Measurements from ENCODE around the gene CARS1. TPM values are rescaled to one million over a fixed set of nuclear protein-coding genes. Genes with fewer than 3 reads are reported as not detected.
"Not testable (repeated sequence)": the region's sequence is repeated elsewhere in the genome, so short reads cannot be mapped to it uniquely, and the experiment has no call there.

Gene CARS1
- total RNA-seq, 4 donors from 2014 or later, result 37.0 to 61.3 (median 52.3) TPM

DNA sequence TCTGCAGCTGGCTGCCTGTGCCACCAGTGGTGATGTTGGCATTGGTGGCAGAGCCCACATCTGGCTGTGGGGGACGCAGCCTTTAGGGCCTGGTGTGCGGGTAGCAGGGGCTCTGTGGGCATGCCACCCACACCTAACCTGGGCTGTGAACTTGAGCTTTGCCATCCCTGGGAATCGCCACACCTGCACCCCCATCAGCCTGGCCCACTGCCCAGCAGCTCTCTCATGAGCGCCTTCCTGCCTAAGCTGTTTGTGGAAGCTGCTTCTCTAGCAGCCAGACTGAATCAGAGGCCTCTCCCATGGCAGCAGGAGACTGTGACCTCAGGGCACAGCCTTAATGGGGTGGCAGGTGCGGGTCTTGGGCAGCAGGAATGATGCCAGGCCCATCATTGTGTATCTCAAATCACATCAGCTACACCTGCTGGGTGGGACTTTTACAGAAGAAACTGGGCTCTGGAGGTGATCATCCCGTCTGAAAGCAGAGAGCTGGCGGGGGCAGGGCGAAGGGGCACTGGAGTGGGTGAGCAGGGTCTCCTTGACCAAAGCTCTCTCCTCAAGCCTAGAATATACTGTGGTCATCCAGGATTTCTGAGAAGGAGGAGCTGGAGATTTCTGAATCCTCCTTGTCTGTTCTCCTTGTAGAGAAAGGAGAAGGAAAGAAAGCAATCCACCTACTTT, 17.8 kb upstream of the CARS1 start:
- Histone ChIP-seq H3K27ac (no peak overlapping the region), H3K36me3 (no peaks in the 10 kb centered on the region), H3K27me3 (no peaks in the 10 kb centered on the region), H3K4me1 (no peaks in the 10 kb centered on the region), H3K4me3 (no peak overlapping the region), H3K9me3 (no peaks in the 10 kb centered on the region)
- intact Hi-C loops (cut with DNase I; ENCODE audit: low total_unique reads), result no loop called here
- TF ChIP-seq POLR2A (IDR thresholded peaks at IDR 0.05) (no peak), CTCF (IDR thresholded peaks at IDR 0.05) (no peak), POLR2AphosphoS5 (IDR thresholded peaks at IDR 0.05) (no peak), EP300 (IDR thresholded peaks at IDR 0.05; ENCODE audit: low read depth) (no peak)
- 55% methylated on average over 6 of the region's 8 CpGs; no CpG with 5 or more reads in 1 of the 2 donors for WGBS, 2 donors (ENCODE audit: low coverage in 1 of 2)
- peak; percentile 48 for DNase-seq
- in situ Hi-C loops (cut with MboI; ENCODE audit: low pct_ligation_motif_present in 1 of 4, low pct_unique_long_range_greater_than_20kb in 1 of 4, low sequenced_read_pairs in 3 of 4), result loop anchor here in 1 of 4 donors (25.0 kb wide), 1 partner anchor 538 kb away; no protein-coding TSS in a partner anchor

DNA sequence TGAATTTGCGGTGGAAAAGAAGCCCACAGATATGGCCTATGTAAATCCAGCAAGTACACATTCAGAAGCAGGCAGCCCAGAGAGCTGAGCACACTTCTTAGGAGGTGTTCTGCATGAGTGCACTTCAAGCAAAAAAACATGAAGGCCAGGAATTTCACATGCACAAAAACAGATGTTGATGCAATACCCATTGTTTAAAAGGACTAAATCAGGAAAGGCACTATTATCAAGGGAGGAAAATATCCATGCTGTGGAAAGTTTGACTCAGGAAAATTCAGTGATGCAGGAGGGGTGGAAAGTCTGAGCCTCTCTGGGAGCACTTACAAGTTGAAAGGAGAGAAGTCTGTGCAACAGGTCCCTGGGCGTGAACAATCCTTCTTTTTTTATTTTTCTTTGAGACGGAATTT, 15.8 kb upstream of the CARS1 start:
- no peaks in the 10 kb centered on the region for H3K36me3 ChIP-seq
- 82% methylated on average over 3 of the region's 3 CpGs; no CpG with 5 or more reads in 1 of the 2 donors for WGBS, 2 donors (ENCODE audit: low coverage in 1 of 2)
- in situ Hi-C loops (cut with MboI; ENCODE audit: low pct_ligation_motif_present in 1 of 4, low pct_unique_long_range_greater_than_20kb in 1 of 4, low sequenced_read_pairs in 3 of 4), result no loop called here

DNA sequence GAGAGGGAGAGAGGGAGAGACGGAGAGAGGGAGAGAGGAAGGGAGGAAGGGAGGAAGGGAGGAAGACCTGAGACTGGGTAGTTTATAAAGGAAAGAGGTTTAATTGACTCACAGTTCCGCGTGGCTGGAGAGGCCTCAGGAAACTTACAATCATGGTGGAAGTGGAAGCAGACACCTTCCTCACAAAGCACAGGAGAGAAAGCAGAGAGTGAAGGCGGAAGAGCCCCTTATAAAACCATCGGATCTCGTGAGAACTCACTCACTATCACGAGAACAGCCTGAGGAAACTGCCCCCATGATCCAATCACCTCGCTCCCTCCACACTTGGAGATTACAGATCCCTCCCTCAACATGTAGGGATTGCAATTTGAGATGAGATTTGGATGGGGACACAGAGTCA, 12.2 kb upstream of the CARS1 start:
- Histone ChIP-seq H3K27me3 (no peaks in the 10 kb centered on the region), H3K4me1 (no peaks in the 10 kb centered on the region), H3K27ac (no peak overlapping the region), H3K4me3 (no peak overlapping the region), H3K9me3 (no peaks in the 10 kb centered on the region), H3K36me3 (no peaks in the 10 kb centered on the region)
- 80 to 85% methylated on average over 1 to 7 of the region's 8 CpGs for WGBS, 2 donors (ENCODE audit: low coverage in 1 of 2)
- DNase-seq, result no peak
- no peak for TF ChIP-seq POLR2A (IDR thresholded peaks at IDR 0.05)
- no peak for TF ChIP-seq CTCF (IDR thresholded peaks at IDR 0.05)
- TF ChIP-seq POLR2AphosphoS5 (IDR thresholded peaks at IDR 0.05), result no peak
- no peak for TF ChIP-seq EP300 (IDR thresholded peaks at IDR 0.05; ENCODE audit: low read depth)
- in situ Hi-C loops (cut with MboI; ENCODE audit: low pct_ligation_motif_present in 1 of 4, low pct_unique_long_range_greater_than_20kb in 1 of 4, low sequenced_read_pairs in 3 of 4) (no loop called here), intact Hi-C loops (cut with DNase I; ENCODE audit: low total_unique reads) (no loop called here)

More for the DNA sequence above, 15.8 kb upstream of the CARS1 start:
- Histone ChIP-seq H3K27me3 (no peaks in the 10 kb centered on the region), H3K9me3 (no peaks in the 10 kb centered on the region), H3K4me1 (no peaks in the 10 kb centered on the region), H3K4me3 (no peak overlapping the region), H3K27ac (no peak overlapping the region)
- intact Hi-C loops (cut with DNase I; ENCODE audit: low total_unique reads), result loop anchor here (1.0 kb wide), 1 partner anchor 28 kb away; no protein-coding TSS in a partner anchor
- no peak for DNase-seq
- TF ChIP-seq POLR2A (IDR thresholded peaks at IDR 0.05) (no peak), POLR2AphosphoS5 (IDR thresholded peaks at IDR 0.05) (peak in 1 of 3 donors; percentile 21)

- H3K27ac ChIP-seq; H3K4me3 ChIP-seq; intact Hi-C loops (cut with DNase I; ENCODE audit: low total_unique reads); H3K4me1 ChIP-seq; H3K27me3 ChIP-seq; H3K9me3 ChIP-seq; in situ Hi-C loops (cut with MboI; ENCODE audit: low pct_ligation_motif_present in 1 of 4, low pct_unique_long_range_greater_than_20kb in 1 of 4, low sequenced_read_pairs in 3 of 4); H3K36me3 ChIP-seq; DNase-seq: not testable (repeated sequence)
- 93% methylated on average over 3 of the region's 3 CpGs; no CpG with 5 or more reads in 1 of the 2 donors for WGBS, 2 donors (ENCODE audit: low coverage in 1 of 2)
Measured at GRCh38 chr11:3066308-3066707, 9.1 kb upstream of the CARS1 start.

- DNase-seq; in situ Hi-C loops (cut with MboI; ENCODE audit: low pct_ligation_motif_present in 1 of 4, low pct_unique_long_range_greater_than_20kb in 1 of 4, low sequenced_read_pairs in 3 of 4); H3K27ac ChIP-seq; H3K36me3 ChIP-seq; H3K9me3 ChIP-seq; H3K4me3 ChIP-seq; H3K4me1 ChIP-seq; H3K27me3 ChIP-seq; intact Hi-C loops (cut with DNase I; ENCODE audit: low total_unique reads): not testable (repeated sequence)
- 89 to 92% methylated on average over 6 of the region's 6 CpGs for WGBS, 2 donors (ENCODE audit: low coverage in 1 of 2)
Measured at GRCh38 chr11:3064709-3065108, 7.5 kb upstream of the CARS1 start.

DNA sequence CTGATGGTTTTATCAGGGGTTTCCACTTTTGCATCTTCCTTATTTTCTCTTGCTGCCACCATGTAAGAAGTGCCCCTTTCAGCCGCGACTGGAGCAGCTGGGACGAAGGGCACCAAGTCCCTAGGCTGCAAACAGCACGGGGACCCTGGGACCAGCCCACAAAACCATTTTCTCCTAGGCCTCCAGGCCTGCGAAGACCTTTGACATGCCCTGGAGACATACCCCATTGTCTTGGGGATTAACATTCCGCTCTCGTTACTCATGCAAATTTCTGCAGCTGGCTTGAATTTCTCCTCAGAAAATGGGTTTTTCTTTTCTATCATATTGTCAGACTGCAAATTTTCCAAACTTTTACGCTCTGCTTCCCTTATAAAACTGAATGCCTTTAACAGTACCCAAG, 6.7 kb upstream of the CARS1 start:
- H3K9me3 ChIP-seq; intact Hi-C loops (cut with DNase I; ENCODE audit: low total_unique reads); H3K4me3 ChIP-seq; H3K27ac ChIP-seq; H3K36me3 ChIP-seq; DNase-seq; H3K4me1 ChIP-seq; H3K27me3 ChIP-seq; in situ Hi-C loops (cut with MboI; ENCODE audit: low pct_ligation_motif_present in 1 of 4, low pct_unique_long_range_greater_than_20kb in 1 of 4, low sequenced_read_pairs in 3 of 4): not testable (repeated sequence)
- WGBS, 2 donors (ENCODE audit: low coverage in 1 of 2), result 73 to 79% methylated on average over 3 to 8 of the region's 8 CpGs

GRCh38 chr11:3063432-3063831, 6.2 kb upstream of the CARS1 start:
- intact Hi-C loops (cut with DNase I; ENCODE audit: low total_unique reads), result not testable (repeated sequence)
- 53% methylated on average over 4 of the region's 4 CpGs; no CpG with 5 or more reads in 1 of the 2 donors for WGBS, 2 donors (ENCODE audit: low coverage in 1 of 2)

More at GRCh38 chr11:3063432-3063831, 6.2 kb upstream of the CARS1 start:
- DNase-seq; H3K4me1 ChIP-seq; H3K4me3 ChIP-seq; H3K36me3 ChIP-seq; in situ Hi-C loops (cut with MboI; ENCODE audit: low pct_ligation_motif_present in 1 of 4, low pct_unique_long_range_greater_than_20kb in 1 of 4, low sequenced_read_pairs in 3 of 4); H3K27ac ChIP-seq; H3K9me3 ChIP-seq; H3K27me3 ChIP-seq: not testable (repeated sequence)

Data from transverse colon (tissue), 4 donors.